ENCODE data around the gene P2RY6. TPM values are rescaled to one million over a fixed set of nuclear protein-coding genes. Genes with fewer than 3 reads are reported as not detected.

P2RY6 gene
- polyA plus RNA-seq, 2 of the 4 experiments (the other 2 are of a cell fraction): 6.8 to 8.8 TPM

GRCh38 chr11:73347067-73347466 is 74.9 kb downstream of the P2RY6 start:
- Histone ChIP-seq H3K4me2 (no peak overlapping the region), H3K27ac (no peak overlapping the region), H3K4me1 (no peaks in the 10 kb centered on the region), H3K4me3 (no peak overlapping the region), H3K9me3 (no peaks in the 10 kb centered on the region)
- FAIRE-seq: no peak
- DNase-seq (ENCODE audit: low read depth in 1 of 2, low spot score in 1 of 2): no peak
- 90% methylated on average over 12 of the region's 12 CpGs for WGBS (ENCODE audit: missing lambda C conversion rate)
- POLR2A ChIA-PET: no interaction called here
- CTCF ChIA-PET: interaction anchor here (0.7 to 39.3 kb wide), 7 partner anchors 9 to 315 kb away, joined by 3 to 667 read pairs (median 60); partner anchors contain the start of gene ARHGEF17
- TF ChIP-seq CBX2 (IDR thresholded peaks at IDR 0.05; ENCODE audit: borderline replicate concordance, low read depth) (no peak), TFCP2L1 (CRISPR knock-in tag; IDR thresholded peaks at IDR 0.05) (no peak)
- ATAC-seq: no peak

Other genes starting within 250 kb of the P2RY6 start
- gene FCHSD2, start 130.0 kb upstream of the P2RY6 start, polyA plus RNA-seq (2011; rRNA removed): 15.0 and 19.0 TPM in 2 replicates
- 9.4 to 10.5 TPM (median 10.5 TPM) in 3 replicates for gene FCHSD2, start 130.0 kb upstream of the P2RY6 start, polyA plus RNA-seq (2017; fragmentation: RNase III; extraction: RNeasy Plus Mini Kit Qiagen cat#74134 plus additional on column Dnase treatment)
- 3.7 and 5.2 TPM in 2 replicates for gene P2RY2, start 54.1 kb upstream of the P2RY6 start, polyA plus RNA-seq (2011; rRNA removed)
- gene P2RY2, start 54.1 kb upstream of the P2RY6 start, polyA plus RNA-seq (2017; fragmentation: RNase III; extraction: RNeasy Plus Mini Kit Qiagen cat#74134 plus additional on column Dnase treatment): 6.1 to 6.4 TPM (median 6.4 TPM) in 3 replicates
- 7.0 and 11.0 TPM in 2 replicates for gene ARHGEF17, start 35.9 kb downstream of the P2RY6 start, polyA plus RNA-seq (2011; rRNA removed)
- gene ARHGEF17, start 35.9 kb downstream of the P2RY6 start, polyA plus RNA-seq (2017; fragmentation: RNase III; extraction: RNeasy Plus Mini Kit Qiagen cat#74134 plus additional on column Dnase treatment): 16.2 to 19.2 TPM (median 16.9 TPM) in 3 replicates
- gene RELT, start 104.1 kb downstream of the P2RY6 start, polyA plus RNA-seq (2011; rRNA removed): 2.9 TPM in 2 replicates
- 5.1 to 6.3 TPM (median 5.2 TPM) in 3 replicates for gene RELT, start 104.1 kb downstream of the P2RY6 start, polyA plus RNA-seq (2017; fragmentation: RNase III; extraction: RNeasy Plus Mini Kit Qiagen cat#74134 plus additional on column Dnase treatment)